Loucy (cell line): Measurements from ENCODE around the gene ZNF236.
"Not testable (repeated sequence)": the region's sequence is repeated elsewhere in the genome, so short reads cannot be mapped to it uniquely, and the experiment has no call there.

ENCODE experiments used
- H2AFZ ChIP-seq: fragments of 200-600 bp; sonication (generic); 2 replicates; pipeline ENCODE4 v1.6.0; 2016; ENCODE audit warnings: antibody characterized with exemption, mild to moderate bottlenecking, low read length, moderate library complexity
- H3F3A ChIP-seq: fragments of 200-600 bp; 2 replicates; pipeline ENCODE4 v1.6.0; 2016; ENCODE audit warnings: antibody characterized with exemption, low read depth, mild to moderate bottlenecking
- H3K27me3 ChIP-seq: fragments of 200-600 bp; sonication (generic); 2 replicates; pipeline ENCODE4 v1.6.1; 2014; ENCODE audit warnings: low read length, mild to moderate bottlenecking; ENCODE audit not compliant: insufficient read depth, poor library complexity, severe bottlenecking
- H3K36me3 ChIP-seq: fragments of 200-600 bp; sonication (generic); 2 replicates; pipeline ENCODE4 v1.6.1; 2016; ENCODE audit warnings: low read length; ENCODE audit not compliant: insufficient read depth
- H3K4me1 ChIP-seq: fragments of 200-600 bp; sonication (generic); 2 replicates; pipeline ENCODE4 v1.5.1; 2014; ENCODE audit warnings: low read length, mild to moderate bottlenecking; ENCODE audit not compliant: insufficient read depth, poor library complexity, severe bottlenecking
- H3K4me2 ChIP-seq: fragments of 200-600 bp; sonication (generic); 2 replicates; pipeline ENCODE4 v1.6.0; 2014; ENCODE audit warnings: antibody characterized with exemption, low read length, low read depth, mild to moderate bottlenecking; ENCODE audit not compliant: poor library complexity, severe bottlenecking
- H3K4me3 ChIP-seq: fragments of 200-600 bp; sonication (generic); 2 replicates; pipeline ENCODE4 v1.5.1; 2014; ENCODE audit warnings: low read length, mild to moderate bottlenecking, mixed read lengths; ENCODE audit not compliant: poor library complexity, severe bottlenecking
- H3K79me2 ChIP-seq: fragments of 200-600 bp; sonication (generic); 2 replicates; pipeline ENCODE4 v1.6.1; 2014; ENCODE audit warnings: low read length; ENCODE audit not compliant: insufficient read depth
- H3K9ac ChIP-seq: fragments of 200-600 bp; sonication (generic); 2 replicates; pipeline ENCODE4 v1.6.0; 2014; ENCODE audit warnings: mild to moderate bottlenecking, low read depth, low read length, moderate library complexity; ENCODE audit not compliant: poor library complexity, severe bottlenecking
- H3K9me2 ChIP-seq: fragments of 200-600 bp; sonication (generic); replicated peaks from 2 replicates; pipeline ENCODE4 v1.6.1; 2016; ENCODE audit warnings: low read depth, low read length, mixed read lengths
- H3K9me3 ChIP-seq: fragments of 200-600 bp; sonication (generic); 2 replicates; pipeline ENCODE4 v1.6.1; 2014; ENCODE audit warnings: mild to moderate bottlenecking, antibody characterized with exemption, low read length, low read depth; ENCODE audit not compliant: insufficient read depth
- H4K20me1 ChIP-seq: fragments of 200-600 bp; sonication (generic); 2 replicates; pipeline ENCODE4 v1.6.0; 2014; ENCODE audit warnings: antibody characterized with exemption, low read length, mild to moderate bottlenecking; ENCODE audit not compliant: insufficient read depth, poor library complexity, severe bottlenecking
- EZH2phosphoT487 ChIP-seq: fragments of 200-600 bp; IDR thresholded peaks from 2 replicates; pipeline ENCODE4 v1.6.1; 2018; ENCODE audit warnings: antibody characterized with exemption, mild to moderate bottlenecking, moderate library complexity, borderline replicate concordance
- TF ChIP-seq, protein P1 (sequence below): fragments of 200-600 bp; sonication (generic); conservative IDR thresholded peaks from 2 replicates; pipeline ENCODE4 v1.5.1; 2014; ENCODE audit warnings: mild to moderate bottlenecking, antibody characterized with exemption, low read length

Gene ZNF236

DNA sequence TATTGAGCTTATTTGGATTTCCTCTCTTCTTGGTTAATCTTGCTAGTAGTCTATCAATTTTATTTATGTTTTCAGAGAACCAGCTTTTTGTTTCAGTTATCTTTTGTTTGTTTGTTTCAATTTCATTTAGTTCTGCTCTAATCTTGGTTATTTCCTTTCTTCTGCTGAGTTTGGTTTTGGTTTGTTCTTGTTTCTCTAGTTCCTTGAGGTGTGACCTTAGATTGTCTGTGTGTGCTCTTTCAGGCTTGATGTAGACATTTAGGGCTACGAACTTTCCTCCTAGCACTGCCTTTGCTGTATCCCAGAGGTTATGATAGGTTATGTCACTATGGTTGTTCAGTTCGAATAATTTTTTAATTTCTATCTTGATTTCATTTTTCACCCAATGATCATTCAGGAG lies 141.6 kb downstream of the ZNF236 start:
- no peaks in the 10 kb centered on the region for H3K4me1 ChIP-seq

DNA sequence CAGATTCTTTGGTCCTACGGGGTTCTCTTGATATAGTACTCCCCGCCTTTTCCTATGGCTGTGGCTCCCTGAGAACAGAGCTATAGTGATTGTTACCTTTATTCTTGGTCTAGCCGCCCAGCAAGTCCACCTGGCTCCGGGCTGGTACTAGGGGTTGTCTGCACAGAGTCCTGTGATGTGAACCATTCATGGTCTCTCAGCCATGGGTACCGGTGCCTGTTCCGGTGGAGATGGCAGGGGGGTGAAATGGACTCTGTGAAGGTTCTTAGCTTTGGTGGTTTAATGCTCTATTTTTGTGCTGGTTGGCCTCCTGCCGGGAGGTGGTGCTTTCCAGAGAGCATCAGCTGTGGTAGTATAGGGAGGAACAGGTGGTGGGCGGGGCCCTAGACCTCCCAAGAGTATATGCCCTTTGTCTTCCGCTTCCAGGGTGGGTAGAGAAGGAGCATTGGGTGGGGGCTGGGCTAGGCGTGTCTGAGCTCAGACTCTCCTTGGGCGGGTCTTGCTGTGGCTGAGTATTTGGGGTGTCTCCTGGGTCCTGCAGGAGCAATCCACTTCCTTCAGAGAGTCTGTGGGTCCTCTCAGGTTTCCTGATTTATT lies 143.3 kb downstream of the ZNF236 start:
- not testable (repeated sequence) for H3K4me2 ChIP-seq, H4K20me1 ChIP-seq, H2AFZ ChIP-seq, H3K4me1 ChIP-seq, H3K9me2 ChIP-seq, H3F3A ChIP-seq, H3K4me3 ChIP-seq, H3K27me3 ChIP-seq, H3K9me3 ChIP-seq, H3K79me2 ChIP-seq, H3K9ac ChIP-seq
- H3K36me3 ChIP-seq, result peaks cover 11% of the 10 kb centered on the region; the same call in 1 of the 2 replicates

More for the DNA sequence above, 141.6 kb downstream of the ZNF236 start:
- Histone ChIP-seq H3K9me3 (no peaks in the 10 kb centered on the region), H3K36me3 (peaks cover 18% of the 10 kb centered on the region; the same call in 1 of the 2 replicates), H3K27me3 (no peaks in the 10 kb centered on the region), H3K9me2 (no peaks in the 10 kb centered on the region), H3K4me2 (no peak overlapping the region), H3K79me2 (no peaks in the 10 kb centered on the region; the same call in 1 of the 2 replicates), H4K20me1 (no peaks in the 10 kb centered on the region), H2AFZ (no peak overlapping the region), H3F3A (no peaks in the 10 kb centered on the region), H3K4me3 (no peak overlapping the region), H3K9ac (no peak overlapping the region)
- TF ChIP-seq, protein P1, sequence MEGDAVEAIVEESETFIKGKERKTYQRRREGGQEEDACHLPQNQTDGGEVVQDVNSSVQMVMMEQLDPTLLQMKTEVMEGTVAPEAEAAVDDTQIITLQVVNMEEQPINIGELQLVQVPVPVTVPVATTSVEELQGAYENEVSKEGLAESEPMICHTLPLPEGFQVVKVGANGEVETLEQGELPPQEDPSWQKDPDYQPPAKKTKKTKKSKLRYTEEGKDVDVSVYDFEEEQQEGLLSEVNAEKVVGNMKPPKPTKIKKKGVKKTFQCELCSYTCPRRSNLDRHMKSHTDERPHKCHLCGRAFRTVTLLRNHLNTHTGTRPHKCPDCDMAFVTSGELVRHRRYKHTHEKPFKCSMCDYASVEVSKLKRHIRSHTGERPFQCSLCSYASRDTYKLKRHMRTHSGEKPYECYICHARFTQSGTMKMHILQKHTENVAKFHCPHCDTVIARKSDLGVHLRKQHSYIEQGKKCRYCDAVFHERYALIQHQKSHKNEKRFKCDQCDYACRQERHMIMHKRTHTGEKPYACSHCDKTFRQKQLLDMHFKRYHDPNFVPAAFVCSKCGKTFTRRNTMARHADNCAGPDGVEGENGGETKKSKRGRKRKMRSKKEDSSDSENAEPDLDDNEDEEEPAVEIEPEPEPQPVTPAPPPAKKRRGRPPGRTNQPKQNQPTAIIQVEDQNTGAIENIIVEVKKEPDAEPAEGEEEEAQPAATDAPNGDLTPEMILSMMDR, result no peak
- no peak for TF ChIP-seq EZH2phosphoT487

- not testable (repeated sequence) for H3K4me2 ChIP-seq, H3K79me2 ChIP-seq, H4K20me1 ChIP-seq, H3K9me3 ChIP-seq, H3K4me1 ChIP-seq, H3F3A ChIP-seq, H3K4me3 ChIP-seq, H3K9me2 ChIP-seq, H3K27me3 ChIP-seq, H3K9ac ChIP-seq, H2AFZ ChIP-seq, H3K36me3 ChIP-seq
These were observed 144.9 kb downstream of the ZNF236 start for GRCh38 chr18:76967299-76967698.

GRCh38 chr18:76967721-76968472 lies 145.5 kb downstream of the ZNF236 start:
- Histone ChIP-seq H3K9ac (no peak overlapping the region), H3K4me1 (no peaks in the 10 kb centered on the region), H3K9me2 (no peaks in the 10 kb centered on the region), H3K36me3 (peaks cover 9% of the 10 kb centered on the region; the same call in 1 of the 2 replicates), H3K9me3 (no peaks in the 10 kb centered on the region), H3F3A (no peaks in the 10 kb centered on the region), H2AFZ (no peak overlapping the region), H3K4me2 (no peak overlapping the region), H4K20me1 (no peaks in the 10 kb centered on the region), H3K27me3 (no peaks in the 10 kb centered on the region), H3K79me2 (no peaks in the 10 kb centered on the region; the same call in 1 of the 2 replicates), H3K4me3 (no peak overlapping the region)
- TF ChIP-seq EZH2phosphoT487, result no peak
- TF ChIP-seq, protein P1, result no peak
